GM19455 (cell line): ENCODE results near the gene ARHGEF17.

Experiments used
- ATAC-seq: cut with Tn5 transposase; IDR thresholded peaks from one replicate; pipeline ENCODE4 v1.9.1; 2021; ENCODE audit not compliant: unreplicated experiment

ARHGEF17 gene

DNA sequence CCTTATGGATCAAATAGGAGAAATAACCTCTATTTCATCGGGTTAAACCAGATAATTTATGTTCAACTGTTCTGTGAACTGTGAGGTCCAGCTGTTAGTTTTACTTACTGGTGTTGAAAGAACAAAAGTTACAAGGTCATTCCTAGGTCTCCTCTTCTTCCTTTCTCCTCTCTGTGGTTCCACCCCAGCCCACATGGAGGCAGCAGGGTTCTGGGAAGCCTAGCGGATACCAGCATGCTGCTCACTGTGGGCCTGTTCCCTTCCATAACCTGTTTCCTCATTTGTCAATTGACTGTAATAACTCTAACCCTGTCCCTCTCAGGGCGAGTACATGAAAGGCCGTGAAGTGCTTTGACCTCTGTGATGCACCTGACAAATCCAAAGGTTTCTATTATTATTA is 96.0 kb downstream of the ARHGEF17 start:
- ATAC-seq: no peak

- no peak for ATAC-seq
Measured at GRCh38 chr11:73404506-73405145, 96.5 kb downstream of the ARHGEF17 start.

GRCh38 chr11:73405146-73405510 is 97.1 kb downstream of the ARHGEF17 start:
- ATAC-seq: no peak

DNA sequence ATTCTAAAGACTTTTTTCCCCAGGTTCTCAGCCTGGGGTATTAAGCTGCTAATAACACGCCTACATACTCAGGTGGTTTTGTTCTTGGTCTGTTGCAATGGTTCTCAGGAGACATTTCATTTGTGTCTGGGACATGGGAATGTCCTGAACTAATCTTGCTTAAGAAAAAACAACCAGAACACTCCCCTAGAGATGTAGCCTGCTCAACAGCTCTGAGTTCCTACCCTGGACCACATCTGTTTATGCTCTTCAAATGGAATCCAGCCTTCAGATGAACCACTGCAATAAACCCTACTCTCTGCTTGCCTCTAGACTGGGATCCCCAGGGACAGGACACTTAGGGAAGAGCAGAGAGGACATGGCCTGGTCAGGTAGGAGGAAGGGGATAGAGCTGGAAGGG is 98.1 kb downstream of the ARHGEF17 start:
- no peak for ATAC-seq

DNA sequence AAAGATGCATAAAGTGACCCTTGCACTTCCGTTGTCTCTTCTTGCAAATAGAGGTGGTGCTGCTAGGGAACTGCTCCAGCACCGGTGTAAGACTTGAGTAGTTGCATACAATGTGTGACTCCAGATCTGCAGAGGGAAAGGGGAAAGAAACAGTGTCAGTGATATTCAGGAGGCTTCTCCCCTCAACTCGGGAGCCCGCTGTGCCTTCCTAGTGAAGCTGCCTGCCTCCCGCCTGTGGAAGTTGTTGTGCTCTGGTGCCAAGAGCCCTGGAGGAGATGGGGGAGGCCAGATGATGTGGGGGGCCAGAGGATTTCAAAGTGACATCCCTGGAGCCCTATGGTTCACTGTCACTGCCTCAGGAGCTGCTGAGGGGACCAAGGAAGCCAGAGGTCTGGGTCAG is 98.5 kb downstream of the ARHGEF17 start:
- ATAC-seq: no peak

GRCh38 chr11:73409431-73409830 is 101.4 kb downstream of the ARHGEF17 start:
- no peak for ATAC-seq

DNA sequence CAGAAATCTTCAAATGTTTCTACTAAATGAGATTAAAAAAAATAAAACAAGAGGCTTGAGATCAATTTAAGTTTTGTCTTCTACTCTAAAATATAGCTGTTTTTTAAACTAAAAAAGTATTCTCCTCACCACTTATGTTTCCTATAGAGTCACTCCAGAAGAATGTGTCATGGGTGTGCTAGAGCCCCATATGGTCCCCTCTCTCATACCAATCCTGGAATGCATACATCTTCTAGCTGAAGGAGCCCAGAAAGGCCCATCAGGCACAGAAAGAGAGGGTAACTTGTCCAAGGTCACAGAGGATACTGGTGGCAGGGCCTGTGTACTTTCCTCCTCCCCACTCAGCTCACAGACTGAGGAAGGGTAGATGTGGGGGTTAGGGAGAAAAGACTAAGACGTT is 102.6 kb downstream of the ARHGEF17 start:
- ATAC-seq: no peak

- no peak for ATAC-seq
Measured at GRCh38 chr11:73411031-73411430, 103.0 kb downstream of the ARHGEF17 start.

DNA sequence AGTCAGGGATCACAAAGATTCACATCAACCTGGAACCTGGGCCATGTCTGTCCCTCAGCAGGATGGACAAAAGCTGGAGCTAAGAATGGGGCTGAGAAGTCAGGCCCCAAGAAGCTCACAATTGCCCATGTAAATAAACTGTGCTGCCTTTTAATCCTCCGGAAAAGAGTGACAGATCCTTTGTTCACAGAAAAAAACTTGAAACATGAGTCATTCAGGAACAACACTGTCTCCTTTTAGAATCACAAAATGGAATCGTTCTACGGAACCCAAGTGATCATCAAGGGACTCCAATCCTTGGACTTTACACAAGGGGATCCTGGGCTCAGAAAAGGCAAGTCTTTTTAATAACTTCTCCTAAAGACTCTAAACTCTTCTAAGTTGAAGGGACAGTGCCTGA is 104.2 kb downstream of the ARHGEF17 start:
- no peak for ATAC-seq

- no peak for ATAC-seq
Measured at GRCh38 chr11:73413256-73413655, 105.2 kb downstream of the ARHGEF17 start.

DNA sequence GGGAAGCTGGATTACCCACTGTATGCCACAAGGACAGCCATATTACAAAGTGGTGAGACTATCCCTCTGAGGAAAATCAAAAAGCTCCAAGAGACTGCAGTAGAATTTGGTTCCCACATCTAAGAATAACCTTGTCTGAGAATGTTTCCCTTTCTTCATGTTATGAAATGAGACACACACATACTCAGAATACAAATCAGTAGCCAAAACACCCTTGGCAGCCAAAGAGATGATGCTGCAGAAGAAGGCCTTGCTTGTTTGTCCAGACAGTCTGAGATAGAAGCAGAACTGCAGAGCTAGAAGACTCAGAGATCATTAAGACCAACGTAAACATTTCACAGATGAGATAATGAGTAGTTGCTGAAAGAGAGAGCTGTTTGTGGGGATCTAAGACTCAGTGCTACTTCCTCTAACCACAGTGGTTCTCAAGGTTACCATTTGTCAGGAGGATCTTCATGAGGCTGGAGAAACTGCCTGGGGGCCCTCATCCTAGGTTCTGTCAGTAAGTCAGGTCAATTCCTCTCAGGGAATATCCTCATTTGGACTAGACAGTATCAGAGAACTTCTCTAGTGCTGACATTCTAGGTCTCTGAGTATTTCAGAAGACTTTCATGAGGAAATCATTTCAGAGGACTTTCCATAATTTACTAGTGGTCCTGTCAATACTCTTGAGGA is 107.0 kb downstream of the ARHGEF17 start:
- ATAC-seq: no peak

GRCh38 chr11:73415854-73416615 is 108.0 kb downstream of the ARHGEF17 start:
- ATAC-seq: no peak

DNA sequence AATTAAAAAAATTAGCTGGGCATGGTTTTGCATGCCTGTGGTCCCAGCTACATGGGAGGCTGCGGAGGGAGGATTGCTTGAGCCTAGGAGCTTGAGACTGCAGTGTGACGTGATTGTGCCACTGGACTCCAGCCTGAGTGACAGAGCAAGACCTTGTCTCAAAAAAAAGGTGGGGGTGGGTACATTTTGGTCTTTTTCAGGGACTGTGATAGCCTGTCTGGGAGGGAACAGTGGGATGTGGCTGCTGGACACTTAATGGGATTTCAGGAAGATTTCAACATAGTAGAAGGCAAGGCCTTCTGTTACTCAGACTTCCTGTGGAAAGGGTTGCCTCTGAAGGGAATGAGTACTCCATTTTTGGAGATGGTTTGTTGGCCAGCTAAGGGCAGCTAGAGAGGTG is 108.7 kb downstream of the ARHGEF17 start:
- ATAC-seq: no peak
